ENCODE results near the gene APOL5.

DNA sequence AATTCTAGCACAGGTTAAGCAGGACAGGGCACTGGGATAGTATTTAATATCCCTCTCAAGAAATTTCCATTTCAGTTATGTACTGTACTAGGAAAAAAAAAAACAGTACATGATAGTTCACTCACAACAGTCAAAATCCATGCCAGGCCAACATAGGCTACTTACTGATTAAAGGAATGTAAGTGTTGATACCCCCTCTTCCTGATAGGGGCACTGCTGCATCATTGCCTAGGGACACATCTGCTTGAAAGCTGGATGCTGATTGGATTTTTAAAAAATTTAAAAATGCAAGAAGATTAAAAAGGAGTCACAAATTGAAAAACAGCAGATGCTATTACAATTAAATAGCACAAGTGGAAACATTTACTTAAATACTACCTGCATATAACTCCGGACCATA is 43.4 kb downstream of the APOL5 start:
- TF ChIP-seq KDM1A (IDR thresholded peaks at IDR 0.05; ENCODE audit: borderline replicate concordance) (no peak), BHLHE40 (IDR thresholded peaks at IDR 0.05; ENCODE audit: borderline replicate concordance in 1 of 2, low read depth in 2 of 2, low read length in 1 of 2) (no peak), SMAD1 (IDR thresholded peaks at IDR 0.05; ENCODE audit: low read depth, partially characterized antibody) (no peak), EZH2 (IDR thresholded peaks at IDR 0.05; ENCODE audit: borderline replicate concordance, control insufficient read depth, low read depth, low read length) (no peak), NFYB (IDR thresholded peaks at IDR 0.05; ENCODE audit: insufficient read depth, low read depth, low read length) (no peak), MXI1 (IDR thresholded peaks at IDR 0.05; ENCODE audit: low read depth, low read length) (no peak), RCOR1 (conservative IDR thresholded peaks at IDR 0.05; ENCODE audit: low read depth, low read length) (no peak), SPI1 (IDR thresholded peaks at IDR 0.05; ENCODE audit: borderline replicate concordance, insufficient read depth, low read depth, low read length) (no peak), EP300 (IDR thresholded peaks at IDR 0.05; ENCODE audit: borderline replicate concordance in 1 of 2, control insufficient read depth in 1 of 2, low read depth in 2 of 2, low read length in 2 of 2) (no peak)
- TF ChIP-seq, protein P1, sequence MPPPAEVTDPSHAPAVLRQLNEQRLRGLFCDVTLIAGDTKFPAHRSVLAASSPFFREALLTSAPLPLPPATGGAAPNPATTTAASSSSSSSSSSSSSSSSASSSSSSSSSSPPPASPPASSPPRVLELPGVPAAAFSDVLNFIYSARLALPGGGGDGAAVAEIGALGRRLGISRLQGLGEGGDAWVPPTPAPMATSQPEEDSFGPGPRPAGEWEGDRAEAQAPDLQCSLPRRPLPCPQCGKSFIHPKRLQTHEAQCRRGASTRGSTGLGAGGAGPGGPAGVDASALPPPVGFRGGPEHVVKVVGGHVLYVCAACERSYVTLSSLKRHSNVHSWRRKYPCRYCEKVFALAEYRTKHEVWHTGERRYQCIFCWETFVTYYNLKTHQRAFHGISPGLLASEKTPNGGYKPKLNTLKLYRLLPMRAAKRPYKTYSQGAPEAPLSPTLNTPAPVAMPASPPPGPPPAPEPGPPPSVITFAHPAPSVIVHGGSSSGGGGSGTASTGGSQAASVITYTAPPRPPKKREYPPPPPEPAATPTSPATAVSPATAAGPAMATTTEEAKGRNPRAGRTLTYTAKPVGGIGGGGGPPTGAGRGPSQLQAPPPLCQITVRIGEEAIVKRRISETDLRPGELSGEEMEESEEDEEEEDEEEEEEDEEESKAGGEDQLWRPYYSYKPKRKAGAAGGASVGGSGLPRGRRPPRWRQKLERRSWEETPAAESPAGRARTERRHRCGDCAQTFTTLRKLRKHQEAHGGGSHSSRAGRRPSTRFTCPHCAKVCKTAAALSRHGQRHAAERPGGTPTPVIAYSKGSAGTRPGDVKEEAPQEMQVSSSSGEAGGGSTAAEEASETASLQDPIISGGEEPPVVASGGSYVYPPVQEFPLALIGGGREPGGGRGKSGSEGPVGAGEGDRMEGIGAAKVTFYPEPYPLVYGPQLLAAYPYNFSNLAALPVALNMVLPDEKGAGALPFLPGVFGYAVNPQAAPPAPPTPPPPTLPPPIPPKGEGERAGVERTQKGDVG (CRISPR knock-in tag; IDR thresholded peaks at IDR 0.05) = no peak
- TF ChIP-seq, protein P2, sequence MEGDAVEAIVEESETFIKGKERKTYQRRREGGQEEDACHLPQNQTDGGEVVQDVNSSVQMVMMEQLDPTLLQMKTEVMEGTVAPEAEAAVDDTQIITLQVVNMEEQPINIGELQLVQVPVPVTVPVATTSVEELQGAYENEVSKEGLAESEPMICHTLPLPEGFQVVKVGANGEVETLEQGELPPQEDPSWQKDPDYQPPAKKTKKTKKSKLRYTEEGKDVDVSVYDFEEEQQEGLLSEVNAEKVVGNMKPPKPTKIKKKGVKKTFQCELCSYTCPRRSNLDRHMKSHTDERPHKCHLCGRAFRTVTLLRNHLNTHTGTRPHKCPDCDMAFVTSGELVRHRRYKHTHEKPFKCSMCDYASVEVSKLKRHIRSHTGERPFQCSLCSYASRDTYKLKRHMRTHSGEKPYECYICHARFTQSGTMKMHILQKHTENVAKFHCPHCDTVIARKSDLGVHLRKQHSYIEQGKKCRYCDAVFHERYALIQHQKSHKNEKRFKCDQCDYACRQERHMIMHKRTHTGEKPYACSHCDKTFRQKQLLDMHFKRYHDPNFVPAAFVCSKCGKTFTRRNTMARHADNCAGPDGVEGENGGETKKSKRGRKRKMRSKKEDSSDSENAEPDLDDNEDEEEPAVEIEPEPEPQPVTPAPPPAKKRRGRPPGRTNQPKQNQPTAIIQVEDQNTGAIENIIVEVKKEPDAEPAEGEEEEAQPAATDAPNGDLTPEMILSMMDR (IDR thresholded peaks at IDR 0.05 in 2 of 3, conservative IDR thresholded peaks at IDR 0.05 in 1 of 3; ENCODE audit: control insufficient read depth in 2 of 3, extremely low read depth in 1 of 3, insufficient read depth in 1 of 3, low read depth in 3 of 3, low read length in 3 of 3) = peak in 2 of 3 experiments; percentile 1 to 8; a peak in 1 of 6 replicates
- TF ChIP-seq, protein P3, sequence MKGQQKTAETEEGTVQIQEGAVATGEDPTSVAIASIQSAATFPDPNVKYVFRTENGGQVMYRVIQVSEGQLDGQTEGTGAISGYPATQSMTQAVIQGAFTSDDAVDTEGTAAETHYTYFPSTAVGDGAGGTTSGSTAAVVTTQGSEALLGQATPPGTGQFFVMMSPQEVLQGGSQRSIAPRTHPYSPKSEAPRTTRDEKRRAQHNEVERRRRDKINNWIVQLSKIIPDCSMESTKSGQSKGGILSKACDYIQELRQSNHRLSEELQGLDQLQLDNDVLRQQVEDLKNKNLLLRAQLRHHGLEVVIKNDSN (IDR thresholded peaks at IDR 0.05; ENCODE audit: borderline replicate concordance, extremely low read length, insufficient read depth, low read depth, low read length) = no peak

Measured in GM12878 (cell line).